Left cardiac atrium (tissue), 4 donors: Measurements from ENCODE around the gene CADPS2. TPM values are rescaled to one million over a fixed set of nuclear protein-coding genes. Genes with fewer than 3 reads are reported as not detected.
A peak's percentile ranks its signal among the peaks of the same experiment; 100 is the strongest.
"Not testable (repeated sequence)": the region's sequence is repeated elsewhere in the genome, so short reads cannot be mapped to it uniquely, and the experiment has no call there.

ENCODE experiments used
- ATAC-seq, 2 donors: fragments of 200-7000 bp; cut with Tn5 transposase; one replicate each; pipeline ENCODE4 v1.9.1; 2020; ENCODE audit warnings: mild to moderate bottlenecking in 2 of 2, moderate library complexity in 2 of 2
- DNase-seq: peaks from one replicate; pipeline ENCODE4 v3.0.0-alpha.2; 2020
- intact Hi-C, 2 donors: fragments of 100-400 bp; cut with DNase I; formaldehyde crosslinking; loops; one replicate each; pipeline versions ENCODE4 v1.14.1 to v1.15.1; 2022 to 2023
- total RNA-seq, 2 donors: library from RNA; stranded (reverse); fragmentation: NEBNext Ultra II Directional; extraction: Animal tissue kit (Norgen Biotek cat#: 25700); gene quantifications; one replicate each; pipeline ENCODE4 v1.2.1, GENCODE V29; 2021
- donor health status: DM: no; HTN: yes; CAD: no.
- donor health status: DM: no; HTN: yes; CAD: no; lungs with severe emphysema.
- donor health status: DM: yes; HTN: yes; CAD: no.
- donor health status: Dilated cardiomyopathy.

The CADPS2 gene
- total RNA-seq, 2 donors from 2014 or later: 11.5 to 14.4 TPM

DNA sequence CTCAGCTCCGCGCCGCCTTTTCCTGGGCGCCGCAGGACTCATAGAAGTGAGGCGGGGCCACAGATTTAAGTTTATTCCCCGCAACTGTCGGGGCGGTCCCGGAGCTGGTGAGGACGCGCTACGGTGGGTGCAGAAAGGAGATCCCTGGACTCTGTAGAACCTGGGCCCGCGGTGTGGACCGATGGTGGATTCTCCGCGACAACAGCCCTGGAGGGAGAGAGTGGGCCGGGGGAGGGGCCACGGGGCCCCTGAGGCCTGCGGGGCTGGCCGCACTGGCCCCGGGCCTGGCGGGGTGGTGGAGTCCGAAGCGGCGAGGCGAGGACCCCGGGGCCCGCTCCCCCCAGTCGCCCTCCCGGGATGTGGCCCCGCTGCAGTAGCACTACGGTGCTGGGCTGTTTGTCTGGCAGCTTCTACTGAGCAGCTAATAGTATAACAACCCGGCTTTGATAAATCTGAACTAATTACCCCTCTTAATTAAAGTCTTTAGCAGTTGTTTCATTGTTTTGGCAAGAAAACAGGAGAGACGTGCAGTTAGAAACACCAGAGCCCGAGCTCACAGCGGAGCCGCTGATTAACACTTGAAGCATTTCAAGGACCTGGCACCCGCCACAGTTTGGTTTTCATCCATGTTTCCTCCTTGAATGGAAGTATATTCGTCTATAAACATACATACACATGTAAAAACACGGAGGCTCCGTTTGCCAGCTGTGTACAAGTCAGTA, 585.9 kb downstream of the CADPS2 start:
- DNase-seq: no peak
- peak in 1 of 2 donors; percentile 43 for ATAC-seq
- intact Hi-C loops: no loop called here

DNA sequence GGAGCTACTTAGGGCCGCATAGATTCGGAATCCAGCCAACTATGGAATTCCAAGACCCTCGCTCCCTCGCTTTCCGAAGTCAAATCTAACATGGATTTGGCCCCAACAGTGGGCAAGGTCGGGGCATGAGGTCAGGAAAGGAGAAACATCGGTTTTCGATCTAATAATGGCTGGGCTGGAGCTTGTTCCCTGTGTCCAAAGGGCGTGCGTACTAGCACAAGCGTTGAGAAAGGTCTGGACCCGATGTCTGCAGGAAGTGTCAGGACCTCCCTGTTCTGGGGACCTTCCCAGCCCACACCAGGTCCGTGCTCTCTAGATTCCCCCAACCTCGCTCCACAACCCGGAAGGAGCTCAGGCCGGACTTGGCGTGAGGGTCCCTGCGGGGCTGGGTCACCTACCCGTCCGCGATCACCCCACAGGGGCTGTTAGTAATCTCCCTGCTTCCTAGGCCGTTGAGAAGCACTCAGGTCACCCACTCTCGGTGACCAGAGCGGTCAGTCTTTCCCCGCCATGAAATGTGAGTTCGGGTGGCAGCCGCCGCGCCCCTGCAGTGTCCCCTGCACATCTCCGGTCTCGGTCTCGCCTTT, 586.5 kb downstream of the CADPS2 start:
- DNase-seq: no peak
- intact Hi-C loops: no loop called here
- no peak for ATAC-seq

DNA sequence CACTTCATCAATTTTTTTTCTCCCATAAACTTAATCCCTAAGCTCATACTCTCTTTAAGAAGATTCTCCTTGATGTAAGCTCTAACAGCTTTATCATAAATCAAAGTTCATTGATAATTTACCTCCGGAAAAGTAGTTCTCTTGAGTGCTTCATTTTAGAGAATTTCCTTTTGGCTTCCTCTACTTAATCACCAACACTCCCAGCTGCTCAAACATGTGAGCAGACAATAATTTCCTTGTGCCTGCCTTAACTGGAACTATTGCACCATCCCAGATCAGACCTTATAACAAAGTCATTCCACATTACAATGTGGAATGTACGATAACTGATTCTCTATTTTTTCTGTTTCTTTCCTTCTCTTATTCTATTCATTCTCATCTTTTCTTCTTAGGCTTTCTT, 587.6 kb downstream of the CADPS2 start:
- DNase-seq (no peak), ATAC-seq (no peak)
- intact Hi-C loops: no loop called here

DNA sequence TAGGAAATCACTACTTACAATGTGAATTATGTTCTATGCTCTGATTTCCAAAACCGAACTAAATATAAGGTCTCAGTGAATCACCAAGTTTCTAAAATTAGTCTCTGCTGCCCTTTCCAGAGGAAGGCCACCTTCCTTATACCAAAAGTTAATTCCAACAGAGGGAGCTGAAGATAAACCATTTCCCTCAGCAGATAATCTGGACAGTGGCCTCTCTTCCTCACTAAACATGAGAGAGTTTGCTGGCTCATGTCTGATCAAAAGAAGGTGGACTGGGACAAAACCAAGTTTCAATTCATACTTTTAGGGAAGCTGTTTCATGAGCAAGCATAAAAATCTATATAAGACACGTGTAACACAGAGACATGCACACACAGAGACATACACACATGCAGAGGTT, 588.1 kb downstream of the CADPS2 start:
- intact Hi-C loops: no loop called here
- ATAC-seq: no peak
- no peak for DNase-seq

DNA sequence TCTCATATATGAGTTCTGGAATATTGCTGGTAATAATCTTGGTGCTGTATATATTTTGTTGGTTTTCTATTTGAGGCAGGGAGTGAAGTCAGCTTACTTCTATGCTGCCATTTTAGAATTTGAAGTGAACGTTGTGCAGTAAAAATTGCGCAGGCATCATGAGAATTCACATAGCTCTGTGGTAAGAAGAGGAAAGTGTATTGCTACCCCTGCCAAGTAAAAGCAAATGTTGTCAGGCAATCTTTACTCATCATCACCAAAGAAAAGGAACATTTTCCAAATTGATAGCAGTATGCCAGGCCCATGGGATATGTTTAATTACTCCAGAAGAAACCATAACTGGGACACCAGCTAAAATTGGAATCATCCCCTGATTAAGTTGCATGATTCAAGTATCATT, 595.1 kb downstream of the CADPS2 start:
- intact Hi-C loops: no loop called here
- DNase-seq (no peak), ATAC-seq (no peak)

DNA sequence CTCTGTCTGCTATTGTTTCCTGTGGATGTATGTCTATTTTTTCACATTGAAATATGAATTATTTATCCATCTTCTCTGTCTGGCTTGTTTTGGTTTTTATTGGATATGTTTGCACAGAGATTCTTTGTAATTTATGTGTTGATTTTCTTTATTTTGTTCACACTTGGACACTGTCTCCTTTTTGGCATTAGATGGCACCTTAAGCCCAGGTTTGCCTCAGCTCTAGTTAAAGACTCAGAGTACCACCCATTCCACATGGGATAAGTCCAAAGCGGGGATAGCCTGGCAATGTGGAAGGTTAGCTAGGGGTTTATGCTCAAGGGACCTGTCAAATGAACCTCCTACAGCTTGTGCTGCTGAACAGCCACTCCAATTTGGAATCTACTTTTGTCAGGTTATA, 595.8 kb downstream of the CADPS2 start:
- no peak for ATAC-seq
- intact Hi-C loops: no loop called here
- no peak for DNase-seq

DNA sequence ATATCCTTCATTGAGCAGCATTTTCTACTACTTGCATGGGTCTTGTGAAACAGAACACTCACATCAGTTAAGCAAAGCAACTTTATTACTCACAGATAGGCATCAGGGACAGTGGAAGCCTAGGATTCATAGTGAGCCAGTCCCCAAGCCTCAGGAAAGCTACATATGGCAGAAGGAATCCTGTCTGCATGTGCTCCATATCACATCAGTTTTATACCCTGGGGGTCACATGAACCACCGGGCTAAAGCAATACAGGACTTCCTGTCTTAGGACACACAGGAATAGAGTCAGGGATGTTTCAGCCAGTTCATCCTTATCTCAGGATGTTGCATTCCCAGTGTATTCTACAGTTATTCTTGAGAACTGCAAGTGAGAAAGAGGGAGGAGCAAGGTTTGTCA, 596.8 kb downstream of the CADPS2 start:
- no peak for ATAC-seq
- DNase-seq: no peak
- intact Hi-C loops: no loop called here

DNA sequence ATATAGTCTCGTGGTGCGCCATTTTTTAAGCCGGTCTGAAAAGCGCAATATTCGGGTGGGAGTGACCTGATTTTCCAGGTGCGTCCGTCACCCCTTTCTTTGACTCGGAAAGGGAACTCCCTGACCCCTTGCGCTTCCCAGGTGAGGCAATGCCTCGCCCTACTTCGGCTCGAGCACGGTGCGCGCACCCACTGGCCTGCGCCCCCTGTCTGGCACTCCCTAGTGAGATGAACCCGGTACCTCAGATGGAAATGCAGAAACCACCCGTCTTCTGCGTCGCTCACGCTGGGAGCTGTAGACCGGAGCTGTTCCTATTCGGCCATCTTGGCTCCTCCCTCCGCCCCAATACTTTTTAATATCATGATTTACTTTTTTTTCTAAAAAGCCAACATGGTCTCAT, 601.7 kb downstream of the CADPS2 start:
- DNase-seq, intact Hi-C loops, ATAC-seq: not testable (repeated sequence)

DNA sequence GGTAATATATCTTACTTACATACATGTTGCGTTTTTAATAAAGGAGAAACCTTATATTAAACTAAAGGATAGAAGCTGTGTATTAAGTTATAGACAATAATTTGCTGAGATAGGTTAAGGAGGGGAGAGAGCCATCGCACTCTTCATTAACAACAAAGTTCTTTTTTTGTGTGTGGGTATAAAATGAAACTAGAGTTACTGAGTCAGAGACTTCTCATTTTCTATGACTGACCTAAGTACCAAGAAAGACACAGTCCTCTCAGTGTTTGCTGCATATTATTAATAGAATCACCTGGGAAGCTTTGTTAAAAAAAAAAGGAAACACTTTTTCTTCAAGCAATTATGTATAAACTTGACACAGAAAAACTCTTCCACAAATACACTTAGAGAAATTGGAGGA, 613.1 kb downstream of the CADPS2 start:
- ATAC-seq (no peak), DNase-seq (no peak)
- intact Hi-C loops: no loop called here

DNA sequence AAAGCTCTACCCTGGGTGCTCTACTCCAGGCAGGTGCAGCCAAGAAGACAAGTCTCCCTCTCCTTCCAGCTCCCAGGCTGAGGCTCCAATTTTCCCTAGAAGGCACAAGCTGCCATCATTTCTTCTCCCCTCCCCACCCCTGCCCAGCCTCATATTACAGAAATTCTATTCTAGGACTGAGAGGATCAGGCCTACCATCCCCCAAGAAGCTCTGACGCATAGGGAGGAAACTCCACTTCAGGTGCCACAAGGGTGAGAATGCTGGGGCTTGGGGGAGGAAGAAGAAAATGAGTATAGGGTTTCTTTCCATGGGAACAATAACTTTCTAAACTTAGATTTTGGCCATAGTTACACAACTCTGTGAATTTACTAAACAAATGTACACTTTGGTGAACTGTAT, 617.0 kb downstream of the CADPS2 start:
- DNase-seq (no peak), ATAC-seq (no peak)

More for the DNA sequence above, 617.0 kb downstream of the CADPS2 start:
- intact Hi-C loops: no loop called here

Other genes starting within 250 kb of the CADPS2 start
- under 1 TPM; 0.15 to 0.50 TPM for gene RNF133, start 187.3 kb downstream of the CADPS2 start, total RNA-seq
- gene RNF148, start 183.5 kb downstream of the CADPS2 start, total RNA-seq: under 1 TPM; 0.35 to 0.63 TPM
- gene TAS2R16, start 109.2 kb upstream of the CADPS2 start, total RNA-seq: not detected